ENCODE results near the gene PTGES3L.

DNA sequence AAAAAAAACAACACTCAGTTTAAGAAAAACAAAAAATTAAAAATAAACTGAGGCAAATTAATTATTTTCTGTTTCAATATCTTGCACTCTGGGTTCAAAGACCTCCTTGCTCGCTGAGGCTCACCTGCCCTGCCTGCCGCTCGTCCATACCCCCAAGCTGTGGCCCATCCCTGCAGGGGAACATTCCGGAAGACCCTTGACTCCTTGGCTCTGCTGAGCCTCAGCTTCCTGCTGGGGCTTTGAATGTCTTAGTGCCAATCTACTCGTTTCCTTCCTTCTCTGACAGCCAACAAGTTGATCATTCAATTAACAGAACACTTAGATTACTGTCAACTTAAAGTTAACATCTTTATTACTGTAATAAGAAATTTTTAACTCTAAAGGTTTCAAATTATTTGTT is 55.0 kb downstream of the PTGES3L start:
- TF ChIP-seq CEBPB (IDR thresholded peaks at IDR 0.05), result no peak
- no peak for TF ChIP-seq TAF1 (IDR thresholded peaks at IDR 0.05; ENCODE audit: low read depth)
- TF ChIP-seq TCF12 (IDR thresholded peaks at IDR 0.05; ENCODE audit: low read depth), result no peak
- no peak for TF ChIP-seq EGR1 (IDR thresholded peaks at IDR 0.05)
- TF ChIP-seq RAD21 (IDR thresholded peaks at IDR 0.05; ENCODE audit: low read depth), result no peak
- TF ChIP-seq EP300 (IDR thresholded peaks at IDR 0.05; ENCODE audit: borderline replicate concordance), result no peak

All from Ishikawa (cell line).